Astrocyte of the cerebellum (primary cell): ENCODE measurements around the gene FGL2.
"Not testable (repeated sequence)": the region's sequence is repeated elsewhere in the genome, so short reads cannot be mapped to it uniquely, and the experiment has no call there.

Source experiments
- DNase-seq: peaks from one replicate; pipeline ENCODE4 v3.0.0-alpha.2; 2011; ENCODE audit warnings: low read depth
- H3K4me3 ChIP-seq: 2 replicates; pipeline ENCODE4 v1.5.1; 2011; ENCODE audit warnings: mild to moderate bottlenecking, low read depth, low read length, moderate library complexity
- in situ Hi-C: cut with HindIII; loops from 2 replicates; pipeline ENCODE4 v1.10.0; 2017; ENCODE audit warnings: low sequenced_read_pairs
- TF ChIP-seq, protein P1 (sequence below): IDR thresholded peaks from 2 replicates; pipeline ENCODE4 v1.5.1; 2012; ENCODE audit warnings: low read length, low read depth, moderate library complexity, mild to moderate bottlenecking; ENCODE audit errors: missing control alignments

FGL2 gene

DNA sequence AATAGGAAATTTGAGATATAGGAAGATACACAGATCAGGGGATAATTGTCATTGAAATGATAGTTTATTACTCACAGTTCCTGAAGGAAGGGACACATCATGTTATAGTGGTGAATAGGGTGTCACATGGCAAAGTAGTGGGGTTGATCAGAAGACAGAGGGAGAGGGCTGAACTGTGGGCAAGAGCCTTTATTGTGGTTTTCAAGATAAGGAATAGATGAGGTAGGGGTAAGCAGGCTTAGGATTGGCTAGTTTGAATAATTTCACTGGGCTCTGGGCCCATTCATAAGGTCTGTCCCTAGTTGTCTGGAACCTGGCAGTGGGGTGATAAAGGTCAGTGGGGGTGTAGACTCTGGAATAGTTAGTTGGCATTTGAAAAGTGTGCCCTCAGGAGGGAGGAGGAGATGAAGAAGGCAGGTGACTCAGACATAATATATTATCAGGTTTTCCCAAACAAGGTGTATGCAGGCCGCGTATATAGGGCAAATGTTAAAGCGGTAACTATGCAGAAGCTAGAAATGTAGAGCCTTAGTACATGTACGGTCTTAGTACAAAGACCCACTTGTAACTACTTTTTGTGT lies 18.5 kb downstream of the FGL2 start:
- in situ Hi-C loops: no loop called here

DNA sequence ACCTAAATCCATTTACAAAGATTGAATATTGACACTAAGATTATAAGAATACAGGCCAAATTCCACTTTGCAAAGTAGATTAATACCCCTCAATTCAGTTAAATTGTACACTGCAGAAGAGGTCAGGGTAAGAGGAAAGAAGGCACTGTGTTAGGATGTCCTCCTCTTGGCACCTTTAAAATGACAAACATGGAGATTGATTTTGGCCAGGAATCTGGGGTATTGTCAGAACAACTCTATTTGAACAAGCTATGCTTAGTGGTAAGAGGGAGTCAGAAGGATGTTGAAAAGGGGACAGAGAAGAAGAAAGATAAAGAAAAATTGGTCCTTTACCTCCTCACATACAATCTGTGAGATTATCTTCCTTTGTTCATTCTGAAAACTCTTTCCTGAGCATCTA lies 21.6 kb downstream of the FGL2 start:
- in situ Hi-C loops, H3K4me3 ChIP-seq, DNase-seq: not testable (repeated sequence)

More for the DNA sequence above, 18.5 kb downstream of the FGL2 start:
- TF ChIP-seq, protein P1, sequence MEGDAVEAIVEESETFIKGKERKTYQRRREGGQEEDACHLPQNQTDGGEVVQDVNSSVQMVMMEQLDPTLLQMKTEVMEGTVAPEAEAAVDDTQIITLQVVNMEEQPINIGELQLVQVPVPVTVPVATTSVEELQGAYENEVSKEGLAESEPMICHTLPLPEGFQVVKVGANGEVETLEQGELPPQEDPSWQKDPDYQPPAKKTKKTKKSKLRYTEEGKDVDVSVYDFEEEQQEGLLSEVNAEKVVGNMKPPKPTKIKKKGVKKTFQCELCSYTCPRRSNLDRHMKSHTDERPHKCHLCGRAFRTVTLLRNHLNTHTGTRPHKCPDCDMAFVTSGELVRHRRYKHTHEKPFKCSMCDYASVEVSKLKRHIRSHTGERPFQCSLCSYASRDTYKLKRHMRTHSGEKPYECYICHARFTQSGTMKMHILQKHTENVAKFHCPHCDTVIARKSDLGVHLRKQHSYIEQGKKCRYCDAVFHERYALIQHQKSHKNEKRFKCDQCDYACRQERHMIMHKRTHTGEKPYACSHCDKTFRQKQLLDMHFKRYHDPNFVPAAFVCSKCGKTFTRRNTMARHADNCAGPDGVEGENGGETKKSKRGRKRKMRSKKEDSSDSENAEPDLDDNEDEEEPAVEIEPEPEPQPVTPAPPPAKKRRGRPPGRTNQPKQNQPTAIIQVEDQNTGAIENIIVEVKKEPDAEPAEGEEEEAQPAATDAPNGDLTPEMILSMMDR: no peak
- DNase-seq: no peak
- H3K4me3 ChIP-seq: no peak overlapping the region

DNA sequence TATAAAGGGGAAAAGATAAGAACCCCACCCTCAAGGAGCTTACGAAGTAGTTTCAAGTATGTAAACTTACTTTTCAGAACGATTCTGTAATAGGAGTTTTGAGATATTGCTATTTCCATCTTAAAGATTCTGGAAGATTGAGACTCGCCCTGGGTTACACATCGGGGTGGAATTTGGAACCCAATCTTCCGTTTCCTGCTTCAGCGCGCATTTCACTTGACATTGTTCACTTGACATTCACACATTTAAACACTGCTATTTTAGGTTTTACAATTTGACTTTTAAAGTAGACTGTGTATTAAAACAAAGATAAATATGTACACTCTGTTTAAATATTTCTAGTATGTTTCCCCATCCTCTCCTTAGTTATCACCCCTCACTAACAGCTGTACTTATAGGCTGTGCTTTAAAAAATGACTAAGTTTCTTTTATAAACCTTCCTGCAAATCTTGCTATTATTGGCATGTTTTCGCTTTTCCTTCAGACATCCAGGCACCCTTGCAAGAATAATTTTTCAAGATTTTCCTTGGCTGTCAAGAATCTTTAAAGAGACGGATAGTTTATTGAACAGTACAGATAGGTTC lies 22.2 kb downstream of the FGL2 start:
- in situ Hi-C loops, H3K4me3 ChIP-seq, DNase-seq: not testable (repeated sequence)

DNA sequence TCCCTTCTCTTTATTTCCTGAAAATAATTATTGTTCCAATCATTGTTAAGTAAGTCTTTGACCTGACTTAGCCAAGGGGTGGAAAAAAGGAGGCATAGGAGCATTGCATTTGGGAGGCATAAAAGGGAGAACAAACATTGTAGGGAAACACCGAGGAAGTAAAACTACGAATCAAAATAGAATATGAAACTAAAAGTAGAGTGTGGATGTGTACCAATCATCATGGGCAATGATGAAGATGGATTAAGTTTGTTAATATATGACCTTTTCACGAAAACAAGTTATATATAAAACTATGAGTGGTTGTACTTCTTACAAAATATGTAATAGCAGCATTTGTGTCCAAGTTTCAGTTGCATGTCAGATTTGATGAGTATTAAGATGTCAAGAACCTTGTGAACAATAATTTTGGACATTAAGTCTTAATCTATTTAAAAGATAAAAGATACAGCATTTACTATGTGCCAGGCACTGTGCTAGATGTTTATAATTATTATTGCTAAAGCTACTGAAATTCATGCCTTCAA lies 24.3 kb downstream of the FGL2 start:
- DNase-seq, in situ Hi-C loops, H3K4me3 ChIP-seq: not testable (repeated sequence)

DNA sequence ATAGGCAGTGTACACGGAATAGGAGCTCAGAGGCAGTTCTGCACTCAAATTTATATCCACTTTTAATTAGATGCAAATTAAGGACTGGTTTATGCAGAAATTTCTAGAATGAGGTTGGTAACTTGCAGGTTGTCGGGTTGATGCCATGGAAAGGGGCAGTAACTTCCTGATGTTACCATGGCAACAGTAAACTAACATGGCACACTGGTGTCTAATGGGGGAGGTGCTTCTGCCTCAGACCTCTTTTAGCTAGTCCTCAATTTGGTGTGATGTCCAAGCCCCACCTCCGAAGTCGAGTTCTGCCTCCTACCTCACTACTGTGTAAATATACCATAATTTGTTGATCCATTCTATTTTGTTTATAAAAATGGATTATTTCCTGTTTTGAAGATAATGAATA lies 25.2 kb downstream of the FGL2 start:
- DNase-seq, in situ Hi-C loops, H3K4me3 ChIP-seq: not testable (repeated sequence)

DNA sequence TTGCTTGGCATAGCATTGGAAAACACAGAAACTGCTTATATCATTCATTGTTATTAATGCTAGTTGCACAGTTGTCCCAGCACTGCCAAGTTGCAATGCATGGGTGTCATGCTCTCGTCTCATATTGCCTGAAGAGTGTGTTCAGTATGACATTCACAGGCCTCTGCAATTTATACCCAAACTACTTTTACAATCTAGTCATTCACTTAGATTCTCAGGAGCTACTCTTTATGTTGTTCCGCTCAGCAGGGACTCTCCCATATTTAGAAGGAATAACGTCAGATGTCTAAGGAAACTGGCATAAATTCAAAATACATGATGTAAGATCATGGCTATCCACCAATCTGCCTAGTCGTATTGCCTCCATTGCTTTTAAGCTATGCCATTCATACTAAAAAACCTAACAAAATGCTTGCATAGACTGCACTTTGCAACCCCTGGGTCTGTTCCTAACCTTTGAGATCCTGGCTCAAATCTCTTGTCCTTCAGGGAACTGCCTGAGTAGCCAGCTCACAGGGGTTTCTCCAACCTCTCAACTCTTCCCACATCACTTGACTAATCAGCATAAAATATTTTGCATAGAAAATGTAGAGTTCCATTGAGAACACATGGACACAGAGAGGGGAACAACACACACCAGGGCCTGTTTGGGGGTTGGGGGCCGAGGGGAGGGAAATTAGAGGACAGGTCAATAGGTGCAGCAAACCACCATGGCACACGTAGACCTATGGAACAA lies 27.0 kb downstream of the FGL2 start:
- DNase-seq: peak; percentile 6
- H3K4me3 ChIP-seq, in situ Hi-C loops: not testable (repeated sequence)

DNA sequence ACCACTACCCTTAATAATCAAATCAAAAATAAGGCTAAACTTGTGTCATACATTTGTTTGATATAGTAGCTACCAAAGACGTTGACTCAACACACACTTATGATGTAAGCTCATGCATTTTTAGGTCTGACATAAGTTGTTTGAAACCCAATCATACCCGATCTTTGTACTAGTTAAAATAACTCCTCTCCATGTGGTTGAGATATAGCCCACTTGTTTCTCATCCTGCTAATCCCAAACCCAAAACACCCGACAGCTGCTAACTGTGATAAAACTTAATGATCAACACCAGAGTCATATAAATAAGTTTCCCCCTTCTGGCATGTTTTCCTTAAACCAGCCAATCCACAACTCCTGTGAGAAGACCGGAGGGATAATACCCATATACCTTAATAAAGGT lies 28.5 kb downstream of the FGL2 start:
- DNase-seq: not testable (repeated sequence)

DNA sequence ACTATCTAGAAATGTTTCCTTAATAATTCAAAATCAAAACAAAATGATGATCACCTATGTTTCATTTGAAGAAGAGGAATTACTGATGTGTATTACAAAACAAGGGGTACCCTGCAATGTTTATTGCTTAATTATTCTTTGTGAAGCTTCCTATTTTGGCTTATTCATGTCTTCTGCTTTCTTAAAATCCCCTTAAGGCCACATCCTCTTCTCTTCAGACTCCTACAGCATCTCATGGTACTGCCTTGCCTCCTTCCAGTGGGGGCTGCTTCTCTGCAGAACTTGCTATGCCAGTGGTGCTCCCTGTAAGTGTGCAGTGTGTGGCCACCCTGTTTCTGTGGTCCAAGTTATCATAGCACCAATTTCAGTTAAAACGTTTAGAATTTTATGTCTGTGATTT lies 42.2 kb downstream of the FGL2 start:
- H3K4me3 ChIP-seq: no peak overlapping the region
- TF ChIP-seq, protein P1: no peak
- DNase-seq: no peak
- in situ Hi-C loops: no loop called here

More for the DNA sequence above, 28.5 kb downstream of the FGL2 start:
- in situ Hi-C loops, H3K4me3 ChIP-seq: not testable (repeated sequence)

DNA sequence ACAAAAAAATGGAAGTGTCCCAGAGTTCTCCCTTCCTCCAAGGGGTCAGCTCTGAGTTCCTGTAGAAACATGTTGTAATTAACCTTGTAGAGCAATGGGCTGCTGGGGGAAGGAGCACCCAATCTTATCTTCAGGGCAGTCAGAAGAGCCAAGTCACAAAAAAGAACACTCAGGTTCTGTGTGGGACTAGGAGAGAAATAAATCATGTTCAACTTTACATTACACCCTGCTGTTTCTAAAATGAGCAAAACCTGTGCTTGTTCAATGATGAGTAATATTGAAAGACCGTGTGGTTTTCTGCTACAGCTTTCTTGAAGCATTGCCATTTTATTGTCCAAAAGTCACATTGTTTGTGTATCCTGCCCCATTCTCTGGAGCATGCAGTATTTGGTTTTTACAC lies 42.6 kb downstream of the FGL2 start:
- H3K4me3 ChIP-seq, in situ Hi-C loops, DNase-seq: not testable (repeated sequence)

DNA sequence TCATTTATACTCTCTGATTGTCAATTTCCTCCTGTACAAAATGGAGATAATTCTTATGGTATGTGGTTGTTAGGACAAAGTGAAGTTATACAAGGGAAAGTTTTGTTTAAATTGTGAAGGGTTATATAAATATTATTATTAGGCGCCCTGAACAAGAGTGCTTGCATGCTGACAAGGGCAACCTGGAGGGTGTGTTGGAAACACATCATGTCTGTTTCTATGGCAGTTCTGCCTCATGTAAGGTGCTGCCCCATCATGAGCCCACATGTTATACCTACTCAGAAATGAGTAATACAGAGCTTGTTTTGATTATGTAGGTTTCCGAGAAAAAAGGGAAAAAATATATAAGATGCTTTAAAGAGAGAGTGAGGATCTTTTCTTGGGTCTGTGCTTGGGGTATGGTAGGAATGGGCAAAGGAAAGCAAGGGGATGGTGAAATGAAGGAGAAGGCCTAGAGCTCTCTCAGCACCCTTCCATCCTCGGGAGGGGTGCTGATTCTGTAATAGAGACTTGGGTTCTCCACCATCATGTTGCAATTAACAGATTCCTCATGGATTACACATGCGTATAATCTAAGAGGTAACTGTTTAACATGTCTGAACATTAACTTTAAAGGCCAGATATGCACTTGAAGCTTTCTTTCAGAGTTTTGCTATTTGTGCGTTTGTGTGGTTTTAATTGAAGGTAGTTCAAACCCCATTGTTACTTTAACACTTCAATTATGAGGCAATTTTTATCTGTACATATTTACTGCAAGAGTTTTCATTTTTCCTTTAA lies 43.8 kb downstream of the FGL2 start:
- in situ Hi-C loops, H3K4me3 ChIP-seq, DNase-seq: not testable (repeated sequence)

DNA sequence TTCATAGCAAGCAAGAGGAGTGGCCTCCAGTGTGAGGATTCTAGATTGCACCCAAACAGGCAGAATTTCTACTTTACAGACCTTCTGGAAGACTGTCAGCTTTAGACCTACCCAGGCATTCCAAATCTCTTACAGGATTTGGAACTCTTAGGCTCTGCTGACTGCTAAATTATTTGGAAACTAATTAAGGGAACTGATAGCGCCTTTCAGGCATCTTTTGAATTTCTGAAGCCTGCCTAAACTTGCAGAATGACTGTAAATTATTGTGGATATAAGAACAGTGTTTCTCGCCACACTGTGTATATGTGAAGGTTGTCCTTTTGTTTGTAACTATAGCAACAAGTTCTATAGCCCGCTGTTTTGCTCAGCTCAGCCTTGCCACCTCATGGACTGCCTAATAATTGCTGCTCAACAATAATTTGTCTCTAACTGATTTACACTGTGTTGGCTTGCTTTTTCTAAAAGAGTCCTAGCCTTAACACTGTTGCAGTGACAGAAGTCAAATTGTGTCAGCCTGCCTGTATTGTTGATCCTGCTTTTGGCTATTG lies 44.6 kb downstream of the FGL2 start:
- in situ Hi-C loops, H3K4me3 ChIP-seq, DNase-seq: not testable (repeated sequence)

DNA sequence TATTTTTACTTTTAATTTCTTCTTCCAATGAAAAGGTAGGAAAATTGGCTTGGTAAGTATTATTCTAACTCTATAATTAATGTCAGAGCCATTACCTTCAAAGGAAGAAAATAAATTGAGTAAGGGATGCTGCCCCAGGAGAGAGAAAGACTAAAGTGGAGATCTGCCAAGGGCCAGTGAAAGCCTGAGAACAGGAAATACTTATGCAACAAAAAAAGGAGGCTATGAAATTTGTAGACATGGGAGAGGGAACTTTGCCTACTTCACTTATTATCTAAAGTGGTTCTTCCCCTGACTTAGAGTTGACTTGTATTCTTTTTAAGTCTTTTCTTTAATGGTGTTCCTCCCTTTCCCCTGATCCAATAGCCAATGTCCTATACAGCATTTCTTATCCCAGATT lies 47.4 kb downstream of the FGL2 start:
- DNase-seq, H3K4me3 ChIP-seq, in situ Hi-C loops: not testable (repeated sequence)
